ENCODE data around the gene CSNK1G3. TPM values are rescaled to one million over a fixed set of nuclear protein-coding genes. Genes with fewer than 3 reads are reported as not detected.

CSNK1G3 gene
- total and polyA plus RNA-seq, 2 experiments from 2014 or later: 19.6 to 65.1 TPM

DNA sequence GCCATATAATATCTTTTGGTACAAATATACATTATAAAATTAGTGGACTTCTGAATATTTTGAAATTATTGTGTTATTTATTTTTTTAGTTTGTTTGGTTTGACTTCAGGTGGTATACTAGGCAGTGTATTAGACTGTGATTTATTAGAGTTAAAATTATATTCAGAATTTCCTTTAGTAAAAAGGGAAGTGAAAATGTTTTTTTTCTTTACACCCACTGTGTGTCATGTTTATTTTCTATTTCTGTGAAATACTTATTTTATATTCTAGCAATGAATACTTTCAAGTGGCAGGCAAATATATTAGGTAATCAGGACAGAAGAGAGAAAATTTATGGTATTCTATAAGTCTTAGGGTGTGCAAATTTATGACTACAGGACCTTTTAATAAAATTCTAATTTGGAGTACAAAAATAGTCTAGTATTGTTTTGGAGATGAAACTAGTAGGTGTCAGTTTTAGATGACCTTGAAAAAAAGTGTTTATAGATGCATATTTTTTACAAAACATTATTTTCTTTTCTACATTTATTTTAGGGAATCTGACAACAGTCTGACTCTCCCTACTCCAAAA lies 8.8 kb downstream of the CSNK1G3 start (continued):
- TF ChIP-seq, protein P1, sequence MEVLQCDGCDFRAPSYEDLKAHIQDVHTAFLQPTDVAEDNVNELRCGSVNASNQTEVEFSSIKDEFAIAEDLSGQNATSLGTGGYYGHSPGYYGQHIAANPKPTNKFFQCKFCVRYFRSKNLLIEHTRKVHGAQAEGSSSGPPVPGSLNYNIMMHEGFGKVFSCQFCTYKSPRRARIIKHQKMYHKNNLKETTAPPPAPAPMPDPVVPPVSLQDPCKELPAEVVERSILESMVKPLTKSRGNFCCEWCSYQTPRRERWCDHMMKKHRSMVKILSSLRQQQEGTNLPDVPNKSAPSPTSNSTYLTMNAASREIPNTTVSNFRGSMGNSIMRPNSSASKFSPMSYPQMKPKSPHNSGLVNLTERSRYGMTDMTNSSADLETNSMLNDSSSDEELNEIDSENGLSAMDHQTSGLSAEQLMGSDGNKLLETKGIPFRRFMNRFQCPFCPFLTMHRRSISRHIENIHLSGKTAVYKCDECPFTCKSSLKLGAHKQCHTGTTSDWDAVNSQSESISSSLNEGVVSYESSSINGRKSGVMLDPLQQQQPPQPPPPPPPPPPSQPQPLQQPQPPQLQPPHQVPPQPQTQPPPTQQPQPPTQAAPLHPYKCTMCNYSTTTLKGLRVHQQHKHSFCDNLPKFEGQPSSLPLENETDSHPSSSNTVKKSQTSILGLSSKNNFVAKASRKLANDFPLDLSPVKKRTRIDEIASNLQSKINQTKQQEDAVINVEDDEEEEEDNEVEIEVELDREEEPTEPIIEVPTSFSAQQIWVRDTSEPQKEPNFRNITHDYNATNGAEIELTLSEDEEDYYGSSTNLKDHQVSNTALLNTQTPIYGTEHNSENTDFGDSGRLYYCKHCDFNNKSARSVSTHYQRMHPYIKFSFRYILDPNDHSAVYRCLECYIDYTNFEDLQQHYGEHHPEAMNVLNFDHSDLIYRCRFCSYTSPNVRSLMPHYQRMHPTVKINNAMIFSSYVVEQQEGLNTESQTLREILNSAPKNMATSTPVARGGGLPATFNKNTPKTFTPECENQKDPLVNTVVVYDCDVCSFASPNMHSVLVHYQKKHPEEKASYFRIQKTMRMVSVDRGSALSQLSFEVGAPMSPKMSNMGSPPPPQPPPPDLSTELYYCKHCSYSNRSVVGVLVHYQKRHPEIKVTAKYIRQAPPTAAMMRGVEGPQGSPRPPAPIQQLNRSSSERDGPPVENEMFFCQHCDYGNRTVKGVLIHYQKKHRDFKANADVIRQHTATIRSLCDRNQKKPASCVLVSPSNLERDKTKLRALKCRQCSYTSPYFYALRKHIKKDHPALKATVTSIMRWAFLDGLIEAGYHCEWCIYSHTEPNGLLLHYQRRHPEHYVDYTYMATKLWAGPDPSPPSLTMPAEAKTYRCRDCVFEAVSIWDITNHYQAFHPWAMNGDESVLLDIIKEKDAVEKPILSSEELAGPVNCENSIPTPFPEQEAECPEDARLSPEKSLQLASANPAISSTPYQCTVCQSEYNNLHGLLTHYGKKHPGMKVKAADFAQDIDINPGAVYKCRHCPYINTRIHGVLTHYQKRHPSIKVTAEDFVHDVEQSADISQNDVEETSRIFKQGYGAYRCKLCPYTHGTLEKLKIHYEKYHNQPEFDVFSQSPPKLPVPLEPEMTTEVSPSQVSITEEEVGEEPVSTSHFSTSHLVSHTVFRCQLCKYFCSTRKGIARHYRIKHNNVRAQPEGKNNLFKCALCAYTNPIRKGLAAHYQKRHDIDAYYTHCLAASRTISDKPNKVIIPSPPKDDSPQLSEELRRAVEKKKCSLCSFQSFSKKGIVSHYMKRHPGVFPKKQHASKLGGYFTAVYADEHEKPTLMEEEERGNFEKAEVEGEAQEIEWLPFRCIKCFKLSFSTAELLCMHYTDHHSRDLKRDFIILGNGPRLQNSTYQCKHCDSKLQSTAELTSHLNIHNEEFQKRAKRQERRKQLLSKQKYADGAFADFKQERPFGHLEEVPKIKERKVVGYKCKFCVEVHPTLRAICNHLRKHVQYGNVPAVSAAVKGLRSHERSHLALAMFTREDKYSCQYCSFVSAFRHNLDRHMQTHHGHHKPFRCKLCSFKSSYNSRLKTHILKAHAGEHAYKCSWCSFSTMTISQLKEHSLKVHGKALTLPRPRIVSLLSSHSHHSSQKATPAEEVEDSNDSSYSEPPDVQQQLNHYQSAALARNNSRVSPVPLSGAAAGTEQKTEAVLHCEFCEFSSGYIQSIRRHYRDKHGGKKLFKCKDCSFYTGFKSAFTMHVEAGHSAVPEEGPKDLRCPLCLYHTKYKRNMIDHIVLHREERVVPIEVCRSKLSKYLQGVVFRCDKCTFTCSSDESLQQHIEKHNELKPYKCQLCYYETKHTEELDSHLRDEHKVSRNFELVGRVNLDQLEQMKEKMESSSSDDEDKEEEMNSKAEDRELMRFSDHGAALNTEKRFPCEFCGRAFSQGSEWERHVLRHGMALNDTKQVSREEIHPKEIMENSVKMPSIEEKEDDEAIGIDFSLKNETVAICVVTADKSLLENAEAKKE (CRISPR knock-in tag; IDR thresholded peaks at IDR 0.05): no peak
- TF ChIP-seq EZH2phosphoT487 (IDR thresholded peaks at IDR 0.05; ENCODE audit: unreplicated experiment) (no peak), ZNF114 (CRISPR knock-in tag; IDR thresholded peaks at IDR 0.05) (no peak), JUNB (IDR thresholded peaks at IDR 0.05; ENCODE audit: unreplicated experiment) (no peak), POLR2AphosphoS5 (IDR thresholded peaks at IDR 0.05; ENCODE audit: low read depth) (no peak)

DNA sequence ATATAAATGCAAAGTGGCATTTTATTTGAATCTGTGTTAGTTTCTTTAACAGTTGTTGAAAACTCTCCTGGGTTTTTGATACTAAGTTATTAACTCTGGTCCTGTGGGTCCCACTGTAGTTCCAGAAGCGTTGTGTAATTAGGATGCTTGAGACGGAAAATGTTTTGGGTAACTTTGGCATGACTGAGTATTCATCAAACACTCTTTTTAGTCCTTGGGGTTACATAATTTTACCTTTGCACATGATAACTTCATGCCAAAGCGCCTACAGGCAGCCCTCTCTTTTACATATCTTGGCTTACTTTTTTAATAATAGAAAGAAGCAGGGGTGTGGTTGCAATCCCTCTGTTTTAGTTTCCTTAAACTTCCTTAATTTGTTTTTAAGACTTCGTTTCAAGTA lies 12.2 kb downstream of the CSNK1G3 start:
- H3K4me3 Mint-ChIP-seq: no peak overlapping the region
- H2AFZ ChIP-seq: no peak overlapping the region
- ATAC-seq: no peak
- DNase-seq (ENCODE audit: low spot score): no peak
- no peaks in the 10 kb centered on the region for H3F3A ChIP-seq (replicated peaks; ENCODE audit: low read depth)
- peaks cover 5% of the 10 kb centered on the region for H3K4me1 ChIP-seq (ENCODE audit: insufficient read depth)
- peaks cover 26% of the 10 kb centered on the region for H3K4me1 Mint-ChIP-seq
- no peaks in the 10 kb centered on the region for H3K36me3 ChIP-seq (ENCODE audit: insufficient read depth)
- no peaks in the 10 kb centered on the region for H3K9me2 ChIP-seq (ENCODE audit: insufficient read depth)
- no peak overlapping the region for H3K27ac Mint-ChIP-seq
- H4K20me1 ChIP-seq (replicated peaks; ENCODE audit: insufficient read depth): peaks cover 34% of the 10 kb centered on the region
- TF ChIP-seq EZH2 (IDR thresholded peaks at IDR 0.05; ENCODE audit: low read depth, unreplicated experiment): no peak
- no peak for TF ChIP-seq ZNF331 (CRISPR knock-in tag; IDR thresholded peaks at IDR 0.05; ENCODE audit: low read depth)
- TF ChIP-seq POLR2AphosphoS5 (IDR thresholded peaks at IDR 0.05; ENCODE audit: low read depth): no peak
- no peak for TF ChIP-seq CREB1 (CRISPR knock-in tag; IDR thresholded peaks at IDR 0.05; ENCODE audit: low read depth)
- TF ChIP-seq, protein P2, sequence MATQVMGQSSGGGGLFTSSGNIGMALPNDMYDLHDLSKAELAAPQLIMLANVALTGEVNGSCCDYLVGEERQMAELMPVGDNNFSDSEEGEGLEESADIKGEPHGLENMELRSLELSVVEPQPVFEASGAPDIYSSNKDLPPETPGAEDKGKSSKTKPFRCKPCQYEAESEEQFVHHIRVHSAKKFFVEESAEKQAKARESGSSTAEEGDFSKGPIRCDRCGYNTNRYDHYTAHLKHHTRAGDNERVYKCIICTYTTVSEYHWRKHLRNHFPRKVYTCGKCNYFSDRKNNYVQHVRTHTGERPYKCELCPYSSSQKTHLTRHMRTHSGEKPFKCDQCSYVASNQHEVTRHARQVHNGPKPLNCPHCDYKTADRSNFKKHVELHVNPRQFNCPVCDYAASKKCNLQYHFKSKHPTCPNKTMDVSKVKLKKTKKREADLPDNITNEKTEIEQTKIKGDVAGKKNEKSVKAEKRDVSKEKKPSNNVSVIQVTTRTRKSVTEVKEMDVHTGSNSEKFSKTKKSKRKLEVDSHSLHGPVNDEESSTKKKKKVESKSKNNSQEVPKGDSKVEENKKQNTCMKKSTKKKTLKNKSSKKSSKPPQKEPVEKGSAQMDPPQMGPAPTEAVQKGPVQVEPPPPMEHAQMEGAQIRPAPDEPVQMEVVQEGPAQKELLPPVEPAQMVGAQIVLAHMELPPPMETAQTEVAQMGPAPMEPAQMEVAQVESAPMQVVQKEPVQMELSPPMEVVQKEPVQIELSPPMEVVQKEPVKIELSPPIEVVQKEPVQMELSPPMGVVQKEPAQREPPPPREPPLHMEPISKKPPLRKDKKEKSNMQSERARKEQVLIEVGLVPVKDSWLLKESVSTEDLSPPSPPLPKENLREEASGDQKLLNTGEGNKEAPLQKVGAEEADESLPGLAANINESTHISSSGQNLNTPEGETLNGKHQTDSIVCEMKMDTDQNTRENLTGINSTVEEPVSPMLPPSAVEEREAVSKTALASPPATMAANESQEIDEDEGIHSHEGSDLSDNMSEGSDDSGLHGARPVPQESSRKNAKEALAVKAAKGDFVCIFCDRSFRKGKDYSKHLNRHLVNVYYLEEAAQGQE (IDR thresholded peaks at IDR 0.05; ENCODE audit: unreplicated experiment): no peak
- TF ChIP-seq, protein P3, sequence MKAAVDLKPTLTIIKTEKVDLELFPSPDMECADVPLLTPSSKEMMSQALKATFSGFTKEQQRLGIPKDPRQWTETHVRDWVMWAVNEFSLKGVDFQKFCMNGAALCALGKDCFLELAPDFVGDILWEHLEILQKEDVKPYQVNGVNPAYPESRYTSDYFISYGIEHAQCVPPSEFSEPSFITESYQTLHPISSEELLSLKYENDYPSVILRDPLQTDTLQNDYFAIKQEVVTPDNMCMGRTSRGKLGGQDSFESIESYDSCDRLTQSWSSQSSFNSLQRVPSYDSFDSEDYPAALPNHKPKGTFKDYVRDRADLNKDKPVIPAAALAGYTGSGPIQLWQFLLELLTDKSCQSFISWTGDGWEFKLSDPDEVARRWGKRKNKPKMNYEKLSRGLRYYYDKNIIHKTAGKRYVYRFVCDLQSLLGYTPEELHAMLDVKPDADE (IDR thresholded peaks at IDR 0.05): no peak
- TF ChIP-seq, protein P4, sequence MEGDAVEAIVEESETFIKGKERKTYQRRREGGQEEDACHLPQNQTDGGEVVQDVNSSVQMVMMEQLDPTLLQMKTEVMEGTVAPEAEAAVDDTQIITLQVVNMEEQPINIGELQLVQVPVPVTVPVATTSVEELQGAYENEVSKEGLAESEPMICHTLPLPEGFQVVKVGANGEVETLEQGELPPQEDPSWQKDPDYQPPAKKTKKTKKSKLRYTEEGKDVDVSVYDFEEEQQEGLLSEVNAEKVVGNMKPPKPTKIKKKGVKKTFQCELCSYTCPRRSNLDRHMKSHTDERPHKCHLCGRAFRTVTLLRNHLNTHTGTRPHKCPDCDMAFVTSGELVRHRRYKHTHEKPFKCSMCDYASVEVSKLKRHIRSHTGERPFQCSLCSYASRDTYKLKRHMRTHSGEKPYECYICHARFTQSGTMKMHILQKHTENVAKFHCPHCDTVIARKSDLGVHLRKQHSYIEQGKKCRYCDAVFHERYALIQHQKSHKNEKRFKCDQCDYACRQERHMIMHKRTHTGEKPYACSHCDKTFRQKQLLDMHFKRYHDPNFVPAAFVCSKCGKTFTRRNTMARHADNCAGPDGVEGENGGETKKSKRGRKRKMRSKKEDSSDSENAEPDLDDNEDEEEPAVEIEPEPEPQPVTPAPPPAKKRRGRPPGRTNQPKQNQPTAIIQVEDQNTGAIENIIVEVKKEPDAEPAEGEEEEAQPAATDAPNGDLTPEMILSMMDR (conservative IDR thresholded peaks at IDR 0.05; ENCODE audit: low read depth in 2 of 2): no peak
- no peak for TF ChIP-seq STAT1 (IDR thresholded peaks at IDR 0.05; ENCODE audit: unreplicated experiment)
- no peak for TF ChIP-seq JUNB (IDR thresholded peaks at IDR 0.05; ENCODE audit: unreplicated experiment)
- no peak for TF ChIP-seq EZH2phosphoT487 (IDR thresholded peaks at IDR 0.05; ENCODE audit: unreplicated experiment)
- H3K27me3 Mint-ChIP-seq (ENCODE audit: insufficient read depth, low read depth, poor library complexity): no peaks in the 10 kb centered on the region
- H3K36me3 Mint-ChIP-seq (ENCODE audit: low read depth): no peaks in the 10 kb centered on the region
- H3K9me3 Mint-ChIP-seq: no peaks in the 10 kb centered on the region
- H3K27ac ChIP-seq (ENCODE audit: low read depth): no peak overlapping the region
- H3K79me2 ChIP-seq (replicated peaks; ENCODE audit: insufficient read depth): peaks cover 99% of the 10 kb centered on the region
- no peak overlapping the region for H3K4me3 ChIP-seq
- no peaks in the 10 kb centered on the region for H3K27me3 ChIP-seq (ENCODE audit: insufficient read depth)
- H3K4me2 ChIP-seq: no peak overlapping the region
